Hepatocyte (in vitro differentiated cells): ENCODE measurements around the gene HOXB1. TPM values are rescaled to one million over a fixed set of nuclear protein-coding genes. Genes with fewer than 3 reads are reported as not detected.

Source experiments
- DNase-seq: peaks from one replicate; pipeline ENCODE4 v3.0.0-alpha.2; 2016; ENCODE audit warnings: low spot score
- H2AFZ ChIP-seq: fragments of 200-600 bp; sonication (generic); 2 replicates; pipeline ENCODE4 v1.6.0; 2016; ENCODE audit warnings: antibody characterized with exemption, mild to moderate bottlenecking
- H3K27ac ChIP-seq: fragments of 200-600 bp; sonication (generic); 2 replicates; pipeline ENCODE4 v1.5.1; 2016; ENCODE audit warnings: mild to moderate bottlenecking
- H3K27me3 ChIP-seq: fragments of 200-600 bp; sonication (generic); 2 replicates; pipeline ENCODE4 v1.6.1; 2016
- H3K36me3 ChIP-seq: fragments of 200-600 bp; sonication (generic); replicated peaks from 2 replicates; pipeline ENCODE4 v1.5.1; 2016; ENCODE audit warnings: low read depth; ENCODE audit not compliant: insufficient read depth
- H3K4me1 ChIP-seq: fragments of 200-600 bp; sonication (generic); 2 replicates; pipeline ENCODE4 v1.5.1; 2016; ENCODE audit warnings: mild to moderate bottlenecking, moderate library complexity; ENCODE audit not compliant: insufficient read depth
- H3K4me2 ChIP-seq: fragments of 200-600 bp; sonication (generic); 2 replicates; pipeline ENCODE4 v1.6.0; 2016
- H3K4me3 ChIP-seq: fragments of 200-600 bp; sonication (generic); 2 replicates; pipeline ENCODE4 v1.5.1; 2016; ENCODE audit warnings: mild to moderate bottlenecking
- H3K79me2 ChIP-seq: fragments of 200-600 bp; sonication (generic); 2 replicates; pipeline ENCODE4 v1.6.0; 2017; ENCODE audit warnings: mild to moderate bottlenecking
- H3K9me2 ChIP-seq: fragments of 200-600 bp; sonication (generic); replicated peaks from 2 replicates; pipeline ENCODE4 v1.6.0; 2017; ENCODE audit warnings: mild to moderate bottlenecking; ENCODE audit not compliant: insufficient read depth
- H3K9me3 ChIP-seq: fragments of 200-600 bp; sonication (generic); 2 replicates; pipeline ENCODE4 v1.5.1; 2016; ENCODE audit warnings: low read depth, mild to moderate bottlenecking
- H4K20me1 ChIP-seq: fragments of 200-600 bp; sonication (generic); 2 replicates; pipeline ENCODE4 v1.6.0; 2016; ENCODE audit warnings: mild to moderate bottlenecking; ENCODE audit not compliant: insufficient read depth, poor library complexity, severe bottlenecking
- CTCF ChIP-seq: fragments of 200-600 bp; sonication (generic); IDR thresholded peaks from 2 replicates; pipeline ENCODE4 v1.5.1; 2016; ENCODE audit warnings: antibody characterized with exemption, mild to moderate bottlenecking; ENCODE audit not compliant: poor library complexity
- EZH2 ChIP-seq: fragments of 200-600 bp; sonication (generic); IDR thresholded peaks from 2 replicates; pipeline ENCODE4 v1.6.1; 2016; ENCODE audit warnings: antibody characterized with exemption, mild to moderate bottlenecking, borderline replicate concordance
- EZH2phosphoT487 ChIP-seq: fragments of 200-600 bp; sonication (generic); IDR thresholded peaks from one replicate; pipeline ENCODE4 v1.6.1; 2018; ENCODE audit warnings: antibody characterized with exemption, mild to moderate bottlenecking, low read depth, moderate library complexity; ENCODE audit not compliant: unreplicated experiment, severe bottlenecking
- WGBS: methylation state at CpG from one replicate; pipeline ENCODE4 v1.1.6; 2016; ENCODE audit warnings: low lambda C conversion rate; ENCODE audit errors: missing lambda C conversion rate; 5-methylcytosine and 5-hydroxymethylcytosine counted together
- polyA plus RNA-seq: library from polyadenylated mRNA; unstranded; fragments of >200 nt; fragmentation: Nextera tagmentation; extraction: Ambion mirVana; gene quantifications from 2 replicates; pipeline ENCODE4 v1.2.1, GENCODE V29; 2016
- total RNA-seq: library from RNA; depleted of rRNA; stranded (reverse); fragments of >200 nt; gene quantifications from 2 replicates; pipeline ENCODE4 v1.2.3, GENCODE V29; 2014

Gene HOXB1
- total and polyA plus RNA-seq, 2 experiments from 2014 or later = not detected

GRCh38 chr17:48491527-48492273 lies 39.1 kb downstream of the HOXB1 start:
- H3K4me1 ChIP-seq = peaks cover 7% of the 10 kb centered on the region
- H3K9me3 ChIP-seq = no peaks in the 10 kb centered on the region
- peaks cover 52% of the 10 kb centered on the region for H3K27me3 ChIP-seq
- no peaks in the 10 kb centered on the region for H3K36me3 ChIP-seq
- DNase-seq = no peak
- WGBS = 79% methylated on average over 3 of the region's 3 CpGs
- H3K9me2 ChIP-seq = no peaks in the 10 kb centered on the region
- TF ChIP-seq EZH2phosphoT487 (no peak), CTCF (no peak), EZH2 (no peak)
- no peaks in the 10 kb centered on the region for H4K20me1 ChIP-seq
- H3K79me2 ChIP-seq = no peaks in the 10 kb centered on the region
- no peak overlapping the region for H3K27ac ChIP-seq
- no peak overlapping the region for H3K4me2 ChIP-seq
- H2AFZ ChIP-seq = no peak overlapping the region
- H3K4me3 ChIP-seq = no peak overlapping the region

DNA sequence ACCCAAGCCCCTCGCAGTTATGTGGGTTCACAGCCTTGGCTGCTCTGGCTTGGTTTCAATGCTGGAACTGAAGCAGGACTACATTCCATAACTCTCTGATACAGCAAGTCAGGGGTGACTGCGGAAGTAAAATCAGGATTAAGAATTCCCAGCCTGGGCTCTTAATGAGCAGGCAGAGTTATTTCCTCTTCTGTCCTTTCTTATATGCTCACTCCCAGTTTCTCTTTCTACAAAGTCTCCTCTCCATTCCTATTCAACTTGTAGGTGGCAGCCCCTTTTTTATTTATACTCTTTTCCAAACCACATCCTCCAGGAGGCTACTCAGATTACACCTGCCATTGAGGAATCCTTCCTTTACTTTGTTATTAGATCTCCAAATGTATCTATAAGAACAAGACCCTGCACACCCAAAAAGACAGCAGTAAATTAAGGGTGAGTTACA lies 40.3 kb downstream of the HOXB1 start:
- Histone ChIP-seq H3K27ac (no peak overlapping the region), H2AFZ (no peak overlapping the region), H3K27me3 (peaks cover 44% of the 10 kb centered on the region), H3K36me3 (no peaks in the 10 kb centered on the region), H3K9me3 (no peaks in the 10 kb centered on the region), H3K79me2 (no peaks in the 10 kb centered on the region), H3K4me3 (no peak overlapping the region), H3K9me2 (no peaks in the 10 kb centered on the region), H4K20me1 (no peaks in the 10 kb centered on the region), H3K4me1 (peaks cover 7% of the 10 kb centered on the region), H3K4me2 (no peak overlapping the region)
- TF ChIP-seq EZH2 (no peak), CTCF (no peak), EZH2phosphoT487 (no peak)
- WGBS = 64% methylated on average over 2 of the region's 2 CpGs
- DNase-seq = no peak

DNA sequence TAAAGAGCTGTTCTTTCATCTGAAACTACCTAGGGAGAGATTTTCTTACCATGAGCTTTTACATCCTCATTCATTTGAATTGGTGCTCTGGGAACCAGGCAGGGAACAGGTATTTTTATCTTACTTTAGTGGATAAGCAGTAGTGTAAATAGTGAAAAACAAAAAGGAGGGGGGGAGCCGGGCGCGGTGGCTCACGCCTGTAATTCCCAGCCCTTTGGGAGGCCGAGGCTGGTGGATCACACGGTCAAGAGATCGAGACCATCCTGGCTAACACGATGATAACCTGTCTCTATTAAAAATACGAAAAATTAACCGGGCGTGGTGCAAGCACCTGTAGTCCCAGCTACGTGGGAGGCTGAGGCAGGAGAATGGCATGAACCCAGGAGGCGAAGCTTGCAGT lies 41.0 kb downstream of the HOXB1 start:
- Histone ChIP-seq H4K20me1 (no peaks in the 10 kb centered on the region), H3K4me1 (peaks cover 7% of the 10 kb centered on the region), H3K4me3 (no peak overlapping the region), H3K27ac (no peak overlapping the region), H3K9me2 (no peaks in the 10 kb centered on the region), H3K4me2 (no peak overlapping the region), H3K9me3 (no peaks in the 10 kb centered on the region), H3K27me3 (peaks cover 38% of the 10 kb centered on the region), H3K79me2 (no peaks in the 10 kb centered on the region), H2AFZ (no peak overlapping the region), H3K36me3 (no peaks in the 10 kb centered on the region)
- 44% methylated on average over 13 of the region's 13 CpGs for WGBS
- TF ChIP-seq EZH2 (no peak), EZH2phosphoT487 (no peak), CTCF (no peak)
- no peak for DNase-seq
